HG03565 (cell line): ENCODE data around the gene SPEG.

Experiments used
- ATAC-seq: cut with Tn5 transposase; IDR thresholded peaks from one replicate; pipeline ENCODE4 v1.9.1; 2021; ENCODE audit warnings: mild to moderate bottlenecking, moderate library complexity; ENCODE audit not compliant: unreplicated experiment

The SPEG gene

DNA sequence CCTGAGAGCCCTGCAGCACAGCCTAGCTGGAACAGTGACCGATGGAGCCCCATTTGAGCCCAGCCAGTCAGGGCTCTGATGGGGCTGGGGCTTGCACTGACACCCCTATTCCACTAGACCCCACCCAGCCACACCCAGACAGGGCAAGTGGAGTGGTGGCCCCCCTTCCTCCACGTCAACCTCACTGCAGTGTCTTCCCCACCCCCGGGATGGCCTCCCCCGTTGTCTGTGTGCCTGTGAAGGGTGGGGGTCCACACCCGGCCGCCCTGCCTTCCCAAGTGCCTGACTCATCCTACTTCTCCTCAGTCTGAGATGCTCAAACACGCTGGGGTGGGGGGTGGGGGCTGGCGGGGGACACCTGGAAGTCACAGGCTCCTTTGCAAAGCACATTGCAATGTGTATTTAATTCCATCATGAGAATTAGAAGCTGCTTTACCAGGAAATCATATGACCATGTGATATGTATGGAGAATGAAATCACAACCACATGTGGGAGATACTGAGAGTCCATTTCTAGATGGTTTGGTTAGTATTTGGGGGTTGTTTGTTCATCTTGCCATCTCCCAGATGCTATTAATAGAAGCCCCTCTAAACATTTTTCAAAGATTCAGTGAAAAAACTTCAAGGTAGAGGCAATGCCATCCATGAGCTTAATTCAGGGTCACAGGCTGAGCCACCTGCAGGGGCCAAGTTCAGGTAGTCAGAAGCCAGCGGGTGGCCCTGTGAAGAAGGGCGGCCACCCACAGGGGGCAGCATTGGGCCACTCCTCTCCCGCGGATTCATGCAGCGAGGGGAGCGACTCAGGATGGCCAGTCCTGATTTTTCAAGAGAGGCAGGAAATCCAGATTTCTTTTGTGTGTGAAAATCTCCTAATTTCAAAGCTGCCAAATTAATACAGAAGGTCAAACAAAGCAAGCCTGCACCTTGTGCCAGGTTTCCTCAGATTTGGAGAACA, 41.3 kb downstream of the SPEG start:
- ATAC-seq = no peak

DNA sequence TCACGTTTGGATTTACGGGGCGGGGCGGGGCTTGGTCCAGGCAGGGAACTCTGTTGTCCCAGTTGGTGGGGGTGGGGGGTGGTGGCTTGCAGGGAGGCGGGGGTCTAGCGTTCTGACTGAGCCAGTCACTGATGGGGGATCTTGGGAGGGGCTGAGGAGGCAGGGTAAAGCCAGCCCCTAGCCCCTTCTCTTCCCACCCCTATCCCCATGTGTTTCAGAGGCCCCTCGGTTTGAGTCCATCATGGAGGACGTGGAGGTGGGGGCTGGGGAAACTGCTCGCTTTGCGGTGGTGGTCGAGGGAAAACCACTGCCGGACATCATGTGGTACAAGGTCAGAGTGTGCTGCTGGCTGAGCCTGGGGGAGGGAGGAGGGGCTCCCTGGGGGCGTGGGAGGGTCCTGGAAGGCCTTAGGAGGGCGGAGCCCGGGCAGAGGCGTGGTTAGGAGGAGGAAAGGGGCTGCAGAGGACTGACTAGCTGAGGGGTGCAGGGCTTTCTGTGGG, 42.1 kb downstream of the SPEG start:
- ATAC-seq = no peak

DNA sequence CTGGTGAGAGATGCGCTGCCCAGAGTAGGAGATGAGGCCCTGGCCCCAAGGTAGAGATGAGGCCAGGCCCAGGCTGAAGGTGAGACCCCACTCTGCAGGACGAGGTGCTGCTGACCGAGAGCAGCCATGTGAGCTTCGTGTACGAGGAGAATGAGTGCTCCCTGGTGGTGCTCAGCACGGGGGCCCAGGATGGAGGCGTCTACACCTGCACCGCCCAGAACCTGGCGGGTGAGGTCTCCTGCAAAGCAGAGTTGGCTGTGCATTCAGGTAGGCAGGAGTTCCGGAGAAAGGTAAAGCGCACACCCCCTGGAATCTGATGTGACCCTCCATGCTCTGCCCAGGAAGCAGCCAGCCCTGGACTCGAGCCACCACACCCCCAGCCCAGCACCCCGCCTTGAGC, 42.5 kb downstream of the SPEG start:
- ATAC-seq = no peak

DNA sequence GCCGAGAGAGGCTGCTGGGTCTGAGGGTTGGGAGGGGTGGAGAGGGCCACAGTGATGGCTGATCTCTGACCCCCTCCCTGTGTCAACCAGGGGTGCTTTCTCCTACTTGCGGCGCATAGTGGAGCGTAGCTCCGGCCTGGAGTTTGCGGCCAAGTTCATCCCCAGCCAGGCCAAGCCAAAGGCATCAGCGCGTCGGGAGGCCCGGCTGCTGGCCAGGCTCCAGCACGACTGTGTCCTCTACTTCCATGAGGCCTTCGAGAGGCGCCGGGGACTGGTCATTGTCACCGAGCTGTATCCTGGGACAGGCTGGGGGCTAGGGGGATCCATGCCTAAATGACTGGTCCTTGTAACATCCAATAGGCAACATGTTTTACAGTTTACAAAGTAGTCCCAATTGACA, 43.2 kb downstream of the SPEG start:
- no peak for ATAC-seq

DNA sequence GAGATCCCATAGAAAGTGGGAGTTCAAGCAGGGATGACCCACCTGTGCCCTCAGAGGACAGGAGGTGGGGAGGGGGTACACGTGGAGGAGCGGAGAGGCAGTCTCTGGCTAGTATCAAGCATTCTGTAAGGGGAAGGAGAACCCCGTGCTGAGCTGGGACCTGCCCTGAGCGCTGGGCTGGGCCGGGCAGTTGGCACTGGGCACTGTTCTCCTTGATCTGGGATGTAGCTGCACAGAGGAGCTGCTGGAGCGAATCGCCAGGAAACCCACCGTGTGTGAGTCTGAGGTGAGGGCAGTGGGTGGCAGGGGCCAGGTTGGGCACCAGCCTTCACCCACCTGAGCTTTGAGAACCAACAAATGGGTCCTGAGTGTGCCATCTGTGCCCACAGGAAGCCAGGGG, 44.3 kb downstream of the SPEG start:
- no peak for ATAC-seq

DNA sequence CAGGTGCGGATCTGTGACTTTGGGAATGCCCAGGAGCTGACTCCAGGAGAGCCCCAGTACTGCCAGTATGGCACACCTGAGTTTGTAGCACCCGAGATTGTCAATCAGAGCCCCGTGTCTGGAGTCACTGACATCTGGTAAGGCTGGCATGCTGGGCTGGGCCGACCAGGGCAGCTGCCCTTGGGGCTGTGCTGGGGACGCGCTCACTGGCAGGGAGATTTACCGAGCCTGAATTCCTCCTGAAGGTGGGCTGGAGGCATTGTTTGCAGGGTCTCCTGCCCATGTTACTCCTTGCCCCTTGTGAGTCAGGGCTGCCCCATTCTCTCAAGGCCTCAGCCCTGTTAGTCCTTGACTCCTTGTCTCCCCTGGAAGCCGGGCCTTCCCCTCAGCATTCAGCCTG, 45.4 kb downstream of the SPEG start:
- ATAC-seq = no peak

DNA sequence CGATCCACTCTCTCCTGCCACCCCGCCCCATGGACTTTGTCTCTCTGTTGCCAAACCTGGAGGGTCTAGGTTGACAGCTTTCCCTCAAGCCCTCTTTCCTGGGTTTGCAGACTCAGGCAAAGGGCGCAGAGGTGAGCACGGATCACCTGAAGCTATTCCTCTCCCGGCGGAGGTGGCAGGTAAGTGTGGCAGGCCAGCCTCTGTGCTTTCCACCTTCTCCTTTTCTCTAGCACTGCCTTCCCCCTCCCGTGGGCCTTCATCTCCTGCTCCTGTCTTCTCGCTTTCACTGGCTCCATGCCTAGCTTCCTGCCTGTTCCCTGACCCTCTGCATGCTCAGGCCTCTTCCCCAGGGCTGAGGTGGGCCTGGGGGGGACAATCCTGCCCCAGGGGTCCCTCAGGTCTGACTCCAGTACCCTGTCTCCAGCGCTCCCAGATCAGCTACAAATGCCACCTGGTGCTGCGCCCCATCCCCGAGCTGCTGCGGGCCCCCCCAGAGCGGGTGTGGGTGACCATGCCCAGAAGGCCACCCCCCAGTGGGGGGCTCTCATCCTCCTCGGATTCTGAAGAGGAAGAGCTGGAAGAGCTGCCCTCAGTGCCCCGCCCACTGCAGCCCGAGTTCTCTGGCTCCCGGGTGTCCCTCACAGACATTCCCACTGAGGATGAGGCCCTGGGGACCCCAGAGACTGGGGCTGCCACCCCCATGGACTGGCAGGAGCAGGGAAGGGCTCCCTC, 48.2 kb downstream of the SPEG start:
- ATAC-seq = no peak

DNA sequence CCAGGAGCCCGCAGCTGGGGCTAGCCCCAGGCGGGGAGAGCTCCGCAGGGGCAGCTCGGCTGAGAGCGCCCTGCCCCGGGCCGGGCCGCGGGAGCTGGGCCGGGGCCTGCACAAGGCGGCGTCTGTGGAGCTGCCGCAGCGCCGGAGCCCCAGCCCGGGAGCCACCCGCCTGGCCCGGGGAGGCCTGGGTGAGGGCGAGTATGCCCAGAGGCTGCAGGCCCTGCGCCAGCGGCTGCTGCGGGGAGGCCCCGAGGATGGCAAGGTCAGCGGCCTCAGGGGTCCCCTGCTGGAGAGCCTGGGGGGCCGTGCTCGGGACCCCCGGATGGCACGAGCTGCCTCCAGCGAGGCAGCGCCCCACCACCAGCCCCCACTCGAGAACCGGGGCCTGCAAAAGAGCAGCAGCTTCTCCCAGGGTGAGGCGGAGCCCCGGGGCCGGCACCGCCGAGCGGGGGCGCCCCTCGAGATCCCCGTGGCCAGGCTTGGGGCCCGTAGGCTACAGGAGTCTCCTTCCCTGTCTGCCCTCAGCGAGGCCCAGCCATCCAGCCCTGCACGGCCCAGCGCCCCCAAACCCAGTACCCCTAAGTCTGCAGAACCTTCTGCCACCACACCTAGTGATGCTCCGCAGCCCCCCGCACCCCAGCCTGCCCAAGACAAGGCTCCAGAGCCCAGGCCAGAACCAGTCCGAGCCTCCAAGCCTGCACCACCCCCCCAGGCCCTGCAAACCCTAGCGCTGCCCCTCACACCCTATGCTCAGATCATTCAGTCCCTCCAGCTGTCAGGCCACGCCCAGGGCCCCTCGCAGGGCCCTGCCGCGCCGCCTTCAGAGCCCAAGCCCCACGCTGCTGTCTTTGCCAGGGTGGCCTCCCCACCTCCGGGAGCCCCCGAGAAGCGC, 49.1 kb downstream of the SPEG start:
- no peak for ATAC-seq

DNA sequence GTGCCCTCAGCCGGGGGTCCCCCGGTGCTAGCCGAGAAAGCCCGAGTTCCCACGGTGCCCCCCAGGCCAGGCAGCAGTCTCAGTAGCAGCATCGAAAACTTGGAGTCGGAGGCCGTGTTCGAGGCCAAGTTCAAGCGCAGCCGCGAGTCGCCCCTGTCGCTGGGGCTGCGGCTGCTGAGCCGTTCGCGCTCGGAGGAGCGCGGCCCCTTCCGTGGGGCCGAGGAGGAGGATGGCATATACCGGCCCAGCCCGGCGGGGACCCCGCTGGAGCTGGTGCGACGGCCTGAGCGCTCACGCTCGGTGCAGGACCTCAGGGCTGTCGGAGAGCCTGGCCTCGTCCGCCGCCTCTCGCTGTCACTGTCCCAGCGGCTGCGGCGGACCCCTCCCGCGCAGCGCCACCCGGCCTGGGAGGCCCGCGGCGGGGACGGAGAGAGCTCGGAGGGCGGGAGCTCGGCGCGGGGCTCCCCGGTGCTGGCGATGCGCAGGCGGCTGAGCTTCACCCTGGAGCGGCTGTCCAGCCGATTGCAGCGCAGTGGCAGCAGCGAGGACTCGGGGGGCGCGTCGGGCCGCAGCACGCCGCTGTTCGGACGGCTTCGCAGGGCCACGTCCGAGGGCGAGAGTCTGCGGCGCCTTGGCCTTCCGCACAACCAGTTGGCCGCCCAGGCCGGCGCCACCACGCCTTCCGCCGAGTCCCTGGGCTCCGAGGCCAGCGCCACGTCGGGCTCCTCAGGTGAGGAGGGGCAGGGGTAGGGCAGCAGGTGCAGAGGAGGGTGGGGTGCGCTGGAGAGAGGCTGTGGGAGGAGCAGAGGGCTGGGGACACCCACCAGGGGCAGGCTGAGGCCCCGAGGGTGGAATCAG, 49.9 kb downstream of the SPEG start:
- ATAC-seq = no peak

DNA sequence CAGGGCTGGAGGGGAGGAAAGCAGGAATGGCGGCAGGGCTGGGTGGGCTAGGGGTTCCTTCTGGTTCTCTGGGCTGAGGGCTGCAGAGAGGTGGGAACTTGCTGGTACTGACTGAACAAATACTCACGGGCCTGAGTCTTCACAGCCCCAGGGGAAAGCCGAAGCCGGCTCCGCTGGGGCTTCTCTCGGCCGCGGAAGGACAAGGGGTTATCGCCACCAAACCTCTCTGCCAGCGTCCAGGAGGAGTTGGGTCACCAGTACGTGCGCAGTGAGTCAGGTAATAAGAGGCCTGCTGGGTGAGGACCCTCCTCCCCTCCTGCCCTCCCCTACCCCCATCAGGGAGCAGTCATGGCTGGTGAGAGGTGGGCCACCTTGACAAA, 50.5 kb downstream of the SPEG start:
- ATAC-seq = no peak

DNA sequence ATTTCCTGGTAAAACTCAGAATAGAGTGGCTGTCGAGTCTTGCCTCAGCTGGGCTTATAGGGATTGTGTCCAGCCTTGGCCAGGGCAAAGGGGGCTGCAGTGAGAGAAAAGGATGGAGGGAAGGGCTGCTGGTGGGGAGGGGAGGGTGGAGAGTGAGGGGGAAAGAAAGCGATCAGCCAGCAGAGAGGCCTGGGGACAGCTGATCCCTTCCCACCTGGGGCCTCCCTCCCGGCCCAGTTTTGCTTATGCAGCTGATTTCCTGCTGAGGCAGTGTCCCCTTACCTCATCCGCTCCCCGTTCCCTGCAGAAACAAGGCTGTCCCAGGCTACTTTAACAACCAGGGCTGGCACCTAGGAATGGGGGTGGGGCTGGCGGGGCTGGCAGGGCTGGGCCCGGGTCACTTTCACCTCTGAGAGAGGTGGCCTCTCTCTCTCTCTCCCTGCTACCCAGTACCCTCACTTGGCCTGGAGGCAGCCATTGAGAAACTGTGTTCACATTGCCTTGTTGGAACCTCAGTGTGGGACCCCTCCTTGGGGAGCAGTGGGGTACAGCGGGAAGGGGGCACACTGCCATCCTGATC, 51.8 kb downstream of the SPEG start:
- ATAC-seq = no peak

DNA sequence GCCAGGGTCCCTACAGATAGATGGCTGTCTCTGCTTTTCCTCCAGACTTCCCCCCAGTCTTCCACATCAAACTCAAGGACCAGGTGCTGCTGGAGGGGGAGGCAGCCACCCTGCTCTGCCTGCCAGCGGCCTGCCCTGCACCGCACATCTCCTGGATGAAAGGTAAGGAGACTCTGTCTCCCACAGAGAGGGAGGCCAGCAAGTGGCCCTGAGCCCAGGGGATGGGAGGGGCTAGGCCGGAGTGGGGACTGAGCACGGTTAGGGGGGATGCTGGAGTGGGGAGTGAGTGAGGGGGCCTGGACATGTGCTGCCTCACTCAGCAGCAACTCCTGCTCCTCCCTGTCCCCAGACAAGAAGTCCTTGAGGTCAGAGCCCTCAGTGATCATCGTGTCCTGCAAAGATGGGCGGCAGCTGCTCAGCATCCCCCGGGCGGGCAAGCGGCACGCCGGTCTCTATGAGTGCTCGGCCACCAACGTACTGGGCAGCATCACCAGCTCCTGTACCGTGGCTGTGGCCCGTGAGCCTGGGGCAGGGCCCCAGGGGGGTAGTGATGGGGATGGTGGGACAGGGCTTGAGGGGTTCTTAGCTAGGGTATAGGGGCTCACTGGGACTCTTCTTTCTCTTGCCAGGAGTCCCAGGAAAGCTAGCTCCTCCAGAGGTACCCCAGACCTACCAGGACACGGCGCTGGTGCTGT, 53.7 kb downstream of the SPEG start:
- ATAC-seq = no peak

DNA sequence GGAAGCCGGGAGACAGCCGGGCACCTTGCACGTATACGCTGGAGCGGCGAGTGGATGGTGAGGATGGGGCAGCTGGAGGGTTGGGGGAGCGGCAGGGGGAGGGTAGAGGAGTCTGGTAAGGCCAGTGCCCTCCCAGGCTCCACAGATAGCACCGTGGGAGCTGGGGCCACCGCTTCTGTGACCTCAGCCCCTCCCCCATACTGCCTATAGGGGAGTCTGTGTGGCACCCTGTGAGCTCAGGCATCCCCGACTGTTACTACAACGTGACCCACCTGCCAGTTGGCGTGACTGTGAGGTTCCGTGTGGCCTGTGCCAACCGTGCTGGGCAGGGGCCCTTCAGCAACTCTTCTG, 54.2 kb downstream of the SPEG start:
- ATAC-seq = no peak

DNA sequence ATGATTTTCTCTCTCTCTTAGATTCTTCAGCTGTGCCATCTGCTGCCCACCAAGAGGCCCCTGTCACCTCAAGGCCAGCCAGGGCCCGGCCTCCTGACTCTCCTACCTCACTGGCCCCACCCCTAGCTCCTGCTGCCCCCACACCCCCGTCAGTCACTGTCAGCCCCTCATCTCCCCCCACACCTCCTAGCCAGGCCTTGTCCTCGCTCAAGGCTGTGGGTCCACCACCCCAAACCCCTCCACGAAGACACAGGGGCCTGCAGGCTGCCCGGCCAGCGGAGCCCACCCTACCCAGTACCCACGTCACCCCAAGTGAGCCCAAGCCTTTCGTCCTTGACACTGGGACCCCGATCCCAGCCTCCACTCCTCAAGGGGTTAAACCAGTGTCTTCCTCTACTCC, 54.7 kb downstream of the SPEG start:
- no peak for ATAC-seq

DNA sequence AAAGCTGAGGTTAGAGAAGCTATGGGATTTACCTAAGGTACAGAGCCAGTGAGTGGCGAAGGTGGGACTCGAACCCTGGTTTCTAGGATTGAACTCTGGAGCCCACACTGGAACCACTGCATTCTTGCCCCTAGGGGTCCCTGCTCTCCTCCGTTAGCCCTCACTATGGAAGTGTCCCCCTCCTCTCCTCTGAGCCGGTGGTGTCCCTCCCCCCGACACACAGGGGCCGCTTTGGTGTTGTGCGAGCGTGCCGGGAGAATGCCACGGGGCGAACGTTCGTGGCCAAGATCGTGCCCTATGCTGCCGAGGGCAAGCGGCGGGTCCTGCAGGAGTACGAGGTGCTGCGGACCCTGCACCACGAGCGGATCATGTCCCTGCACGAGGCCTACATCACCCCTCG, 55.5 kb downstream of the SPEG start:
- no peak for ATAC-seq

DNA sequence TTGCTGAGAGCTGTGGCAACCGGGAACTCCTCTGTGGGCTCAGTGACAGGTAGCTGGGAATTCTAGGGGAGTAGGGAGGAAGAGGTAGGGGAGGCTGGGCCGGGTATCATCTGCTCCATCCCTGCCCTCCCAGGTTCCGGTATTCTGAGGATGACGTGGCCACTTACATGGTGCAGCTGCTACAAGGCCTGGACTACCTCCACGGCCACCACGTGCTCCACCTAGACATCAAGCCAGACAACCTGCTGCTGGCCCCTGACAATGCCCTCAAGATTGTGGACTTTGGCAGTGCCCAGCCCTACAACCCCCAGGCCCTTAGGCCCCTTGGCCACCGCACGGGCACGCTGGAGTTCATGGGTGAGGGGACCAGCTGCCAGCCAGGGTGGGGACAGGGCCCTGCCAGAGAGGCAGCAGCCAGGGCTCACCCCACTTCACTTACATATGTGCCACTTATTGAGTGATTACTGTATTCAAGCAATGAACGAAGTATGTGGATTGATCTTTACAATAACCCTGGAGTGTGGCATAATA, 56.0 kb downstream of the SPEG start:
- no peak for ATAC-seq

DNA sequence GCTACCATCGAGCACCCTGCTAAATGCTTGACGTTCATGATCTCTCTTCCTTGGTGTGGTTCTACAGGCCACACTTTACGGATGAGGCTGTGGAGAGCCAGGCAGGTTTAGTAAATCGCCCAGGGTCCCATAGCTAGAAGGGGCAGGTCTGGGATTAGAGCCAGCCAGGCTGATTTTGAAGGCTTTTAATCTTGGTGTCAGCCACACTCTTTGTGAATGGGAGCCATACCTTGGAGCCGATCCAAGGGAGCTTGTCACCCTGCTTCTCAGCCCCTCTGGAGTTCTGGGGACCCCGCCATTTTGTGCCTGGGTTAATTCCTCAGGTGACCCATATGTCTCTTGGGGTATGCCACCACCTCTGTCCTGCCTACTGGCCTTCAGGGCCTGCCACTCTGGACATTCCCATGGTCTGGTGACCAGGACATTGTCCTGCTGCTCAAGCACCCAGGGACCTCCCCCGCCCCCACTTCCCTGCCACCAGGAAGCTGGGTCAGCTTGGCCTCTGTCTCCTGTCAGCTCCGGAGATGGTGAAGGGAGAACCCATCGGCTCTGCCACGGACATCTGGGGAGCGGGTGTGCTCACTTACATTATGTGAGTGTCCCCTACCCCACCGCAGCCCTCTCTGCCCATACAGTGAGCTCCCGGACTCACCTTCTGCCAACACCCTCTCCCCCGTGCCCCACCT, 56.8 kb downstream of the SPEG start:
- ATAC-seq = no peak

DNA sequence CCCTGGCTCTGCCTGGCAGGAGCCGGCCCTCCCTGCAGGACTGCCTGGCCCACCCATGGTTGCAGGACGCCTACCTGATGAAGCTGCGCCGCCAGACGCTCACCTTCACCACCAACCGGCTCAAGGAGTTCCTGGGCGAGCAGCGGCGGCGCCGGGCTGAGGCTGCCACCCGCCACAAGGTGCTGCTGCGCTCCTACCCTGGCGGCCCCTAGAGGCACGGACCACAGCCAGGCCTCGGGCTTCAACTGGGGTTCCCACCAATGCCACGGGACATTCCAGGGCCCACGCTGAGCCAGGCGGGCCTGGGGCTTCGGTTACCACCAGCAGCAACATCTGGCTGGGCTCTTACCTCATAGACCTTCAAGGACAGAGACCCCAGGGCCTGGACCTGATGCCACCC, 57.9 kb downstream of the SPEG start:
- ATAC-seq = no peak
